Colon (tissue), 2 donors: Measurements from ENCODE around the gene GCSH.

Experiments
- FAIRE-seq: peaks from 2 replicates; lab custom pipeline; 2012; peaks lifted over from hg19 to GRCh38; lab: Jason Lieb, UNC
- donor health status: control.
- donor health status: control.

The GCSH gene

GRCh38 chr16:81041696-81042095 is 54.5 kb downstream of the GCSH start:
- no peak for FAIRE-seq

- no peak for FAIRE-seq
Observed at GRCh38 chr16:81040842-81041241, 55.4 kb downstream of the GCSH start.

GRCh38 chr16:81040131-81040530 is 56.1 kb downstream of the GCSH start:
- no peak for FAIRE-seq

GRCh38 chr16:81036751-81037350 is 59.3 kb downstream of the GCSH start:
- FAIRE-seq = no peak

GRCh38 chr16:81035975-81036750 is 60.0 kb downstream of the GCSH start:
- FAIRE-seq = no peak

GRCh38 chr16:81035398-81035974 is 60.7 kb downstream of the GCSH start, which contains the start of gene ATMIN:
Gene ATMIN (plus strand): TSS chr16:81035842. CDS start chr16:81035871, 29 bp downstream.
- no peak for FAIRE-seq
